Activated B cell treated with CpG ODN at 0.5 μM for 24 hours (primary cell): Measurements from ENCODE around the gene LY6G5C. TPM values are rescaled to one million over a fixed set of nuclear protein-coding genes. Genes with fewer than 3 reads are reported as not detected.
A peak's percentile ranks its signal among the peaks of the same experiment; 100 is the strongest.

Experiments used
- ATAC-seq: fragments of 200-7000 bp; cut with Tn5 transposase; one replicate; pipeline ENCODE4 v1.10.0; 2021; ENCODE audit warnings: low read depth, mild to moderate bottlenecking, moderate library complexity
- CTCF ChIA-PET: fragments of 350-600 bp; sonication (Branson Sonifier 250); formaldehyde crosslinking; loops from one replicate; lab custom pipeline; 2021; ENCODE audit warnings: antibody characterized with exemption; lab: Charles Lee
- POLR2A ChIA-PET: fragments of 350-600 bp; sonication (Branson Sonifier 250); formaldehyde crosslinking; loops from one replicate; lab custom pipeline; 2021; ENCODE audit warnings: antibody characterized with exemption; lab: Charles Lee
- DNase-seq: peaks from one replicate; pipeline ENCODE4 v3.0.0; 2022
- H3K27ac Mint-ChIP-seq: one replicate; pipeline ENCODE4 v1.8.0; 2020; ENCODE audit warnings: mixed read lengths
- H3K27me3 Mint-ChIP-seq: one replicate; pipeline ENCODE4 v1.8.0; 2021; ENCODE audit warnings: mixed read lengths
- H3K36me3 Mint-ChIP-seq: one replicate; pipeline ENCODE4 v1.8.0; 2021; ENCODE audit warnings: low read depth, mixed read lengths
- H3K4me1 Mint-ChIP-seq: one replicate; pipeline ENCODE4 v1.8.0; 2021; ENCODE audit warnings: mixed read lengths
- H3K4me3 Mint-ChIP-seq: one replicate; pipeline ENCODE4 v1.8.0; 2020; ENCODE audit warnings: mild to moderate bottlenecking, mixed read lengths
- H3K9me3 Mint-ChIP-seq: one replicate; pipeline ENCODE4 v1.8.0; 2020; ENCODE audit warnings: mixed read lengths
- CTCF ChIP-seq: fragments of 200-600 bp; IDR thresholded peaks from one replicate; pipeline ENCODE4 v1.8.0; 2022; ENCODE audit warnings: antibody characterized with exemption, mild to moderate bottlenecking
- intact Hi-C: fragments of 100-400 bp; cut with micrococcal nuclease; formaldehyde crosslinking; loops from one replicate; pipeline ENCODE4 v1.15.1; 2024
- total RNA-seq: library from RNA; stranded (reverse); gene quantifications from 2 replicates; pipeline ENCODE4 v1.2.3, GENCODE V29; 2022

The LY6G5C gene
- total RNA-seq, 1 donor from 2014 or later: 0.73 TPM

- H3K27ac Mint-ChIP-seq: peak overlapping the region; percentile 95
- ATAC-seq: no peak
- ChIA-PET POLR2A (interaction anchor here (0.6 to 6.2 kb wide), 31 partner anchors 11 to 528 kb away, joined by 3 to 188 read pairs (median 4); partner anchors contain the start of genes ABHD16A, APOM, BAG6 and DDX39B), CTCF (interaction anchor here (0.9 to 1.4 kb wide), 4 partner anchors 12 to 170 kb away, joined by 3 to 5 read pairs (median 4); partner anchors contain the start of gene BAG6)
- peaks cover 75% of the 10 kb centered on the region for H3K4me1 Mint-ChIP-seq
- peaks cover 70% of the 10 kb centered on the region for H3K36me3 Mint-ChIP-seq
- no peak for DNase-seq
- TF ChIP-seq CTCF: no peak
- H3K4me3 Mint-ChIP-seq: peak overlapping the region; percentile 96
- no peaks in the 10 kb centered on the region for H3K27me3 Mint-ChIP-seq
- intact Hi-C loops: loop anchor here (10.0 kb wide), 1 partner anchor 511 kb away; the partner anchor contains the start of genes AGPAT1 and RNF5
- no peaks in the 10 kb centered on the region for H3K9me3 Mint-ChIP-seq
These were observed 16.7 kb downstream of the LY6G5C start for GRCh38 chr6:31663961-31664789.

- H3K4me3 Mint-ChIP-seq: peak overlapping the region; percentile 96
- H3K9me3 Mint-ChIP-seq: no peaks in the 10 kb centered on the region
- no peak for TF ChIP-seq CTCF
- ATAC-seq: no peak
- CTCF ChIA-PET: interaction anchor here (0.9 to 2.2 kb wide), 3 partner anchors 11 to 169 kb away, joined by 3 to 7 read pairs (median 5); partner anchors contain the start of gene BAG6
- POLR2A ChIA-PET: interaction anchor here (0.6 to 6.2 kb wide), 16 partner anchors 10 to 1655 kb away, joined by 3 to 188 read pairs (median 5); partner anchors contain the start of genes ABHD16A, APOM, BAG6 and DDX39B
- peak overlapping the region; percentile 95 for H3K27ac Mint-ChIP-seq
- H3K4me1 Mint-ChIP-seq: peaks cover 80% of the 10 kb centered on the region
- no peak for DNase-seq
- intact Hi-C loops: loop anchor here (10.0 kb wide), 1 partner anchor 511 kb away; the partner anchor contains the start of genes AGPAT1 and RNF5
- H3K27me3 Mint-ChIP-seq: no peaks in the 10 kb centered on the region
- peaks cover 64% of the 10 kb centered on the region for H3K36me3 Mint-ChIP-seq
These were observed 17.5 kb downstream of the LY6G5C start for GRCh38 chr6:31663126-31663960.

GRCh38 chr6:31662124-31662723 lies 18.6 kb downstream of the LY6G5C start:
- no peak for TF ChIP-seq CTCF
- peak overlapping the region; percentile 46 for H3K27ac Mint-ChIP-seq
- POLR2A ChIA-PET: interaction anchor here (0.6 to 6.2 kb wide), 8 partner anchors 9 to 1656 kb away, joined by 3 to 188 read pairs (median 7); partner anchors contain the start of genes ABHD16A, APOM, BAG6 and TAP2
- intact Hi-C loops: loop anchor here (10.0 kb wide), 1 partner anchor 513 kb away; the partner anchor contains the start of genes AGPAT1 and RNF5
- ATAC-seq (no peak), DNase-seq (no peak)
- H3K9me3 Mint-ChIP-seq: no peaks in the 10 kb centered on the region
- peaks cover 81% of the 10 kb centered on the region for H3K4me1 Mint-ChIP-seq
- H3K36me3 Mint-ChIP-seq: peaks cover 63% of the 10 kb centered on the region
- H3K27me3 Mint-ChIP-seq: no peaks in the 10 kb centered on the region
- CTCF ChIA-PET: interaction anchor here (0.8 to 2.2 kb wide), 2 partner anchors 10 to 18 kb away, joined by 3 to 7 read pairs; partner anchors contain the start of gene BAG6
- H3K4me3 Mint-ChIP-seq: peak overlapping the region; percentile 61

- Mint-ChIP-seq H3K27ac (peak overlapping the region; percentile 72), H3K36me3 (peaks cover 63% of the 10 kb centered on the region), H3K9me3 (no peaks in the 10 kb centered on the region), H3K4me1 (peaks cover 76% of the 10 kb centered on the region), H3K4me3 (peak overlapping the region; percentile 88), H3K27me3 (no peaks in the 10 kb centered on the region)
- POLR2A ChIA-PET: interaction anchor here (0.6 to 6.2 kb wide), 23 partner anchors 8 to 1282 kb away, joined by 3 to 188 read pairs (median 4); partner anchors contain the start of genes ABHD16A, APOM, ATP6V1G2 and BAG6
- no peak for TF ChIP-seq CTCF
- ATAC-seq (no peak), DNase-seq (no peak)
- CTCF ChIA-PET: interaction anchor here (0.8 to 2.2 kb wide), 2 partner anchors 10 to 19 kb away, joined by 3 to 7 read pairs; partner anchors contain the start of gene BAG6
- intact Hi-C loops: loop anchor here (10.0 kb wide), 1 partner anchor 513 kb away; the partner anchor contains the start of genes AGPAT1 and RNF5
These were observed 19.4 kb downstream of the LY6G5C start for GRCh38 chr6:31661262-31662123.
